K562 (cell line): ENCODE results near the gene TMEM151A. TPM values are rescaled to one million over a fixed set of nuclear protein-coding genes. Genes with fewer than 3 reads are reported as not detected.

Experiments used
- ATAC-seq: fragments of 200-7000 bp; cut with Tn5 transposase; 3 replicates; pipeline ENCODE4 v1.9.1; 2020; ENCODE audit warnings: moderate library complexity
- BruUV-seq: library from RNA; stranded (reverse); fragments of 400-500 nt; replicated peaks from 2 replicates; lab custom pipeline; 2021; lab: Mats Ljungman, UMichigan
- CTCF ChIA-PET: fragments of 300-600 bp; formaldehyde crosslinking; extraction: SDS; loops from one replicate; lab custom pipeline; 2021; ENCODE audit warnings: low intra/inter-chr PET ratio; lab: Yijun Ruan, JAX
- POLR2A ChIA-PET: fragments of 300-600, 350-650 bp; sonication (Branson Sonifier 250); formaldehyde crosslinking; extraction: SDS; loops from one replicate; lab custom pipeline; 2021; ENCODE audit warnings: antibody characterized with exemption, inconsistent platforms; lab: Yijun Ruan, JAX
- DNase-seq, 4 experiments: peaks; one replicate each; pipeline versions ENCODE4 v3.0.0 to v3.0.0-alpha.2; 2011 to 2018; ENCODE audit warnings: low spot score in 3 of 4, mixed read lengths in 3 of 4; ENCODE audit errors: extremely low read depth in 1 of 4
- FAIRE-seq: peaks from 2 replicates; lab custom pipeline; 2011; peaks lifted over from hg19 to GRCh38; lab: Jason Lieb, UNC
- H2AFZ ChIP-seq: 2 replicates; pipeline ENCODE4 v1.6.0; 2011; ENCODE audit warnings: low read depth, low read length, control low read depth, inconsistent platforms
- H3K27ac ChIP-seq: fragments of 200-600 bp; 3 replicates; pipeline ENCODE4 v1.8.0; 2011; ENCODE audit warnings: low read depth, mild to moderate bottlenecking, control low read depth, inconsistent platforms, low read length, moderate library complexity, mixed read lengths; ENCODE audit errors: extremely low read depth
- H3K27me3 ChIP-seq, 2 experiments: fragments of 300-600 bp in 1 of 2; 2 replicates in 1 of 2; 3 replicates in 1 of 2; pipeline versions ENCODE4 v1.6.0 to v1.8.0; 2011; ENCODE audit warnings: inconsistent platforms in 2 of 2, low read length in 2 of 2, mild to moderate bottlenecking in 1 of 2, mixed read lengths in 1 of 2, moderate library complexity in 1 of 2; ENCODE audit not compliant: control insufficient read depth in 2 of 2, insufficient read depth in 2 of 2
- H3K36me3 ChIP-seq: fragments of 300-600 bp; 3 replicates; pipeline ENCODE4 v1.8.0; 2011; ENCODE audit warnings: mild to moderate bottlenecking, low read length, inconsistent platforms; ENCODE audit not compliant: control insufficient read depth, insufficient read depth
- H3K4me1 ChIP-seq, 2 experiments: fragments of 200-600 bp in 1 of 2; replicated peaks in 1 of 2; 2 replicates in 1 of 2; 3 replicates in 1 of 2; pipeline versions ENCODE4 v1.5.1 to v1.8.0; 2011; ENCODE audit warnings: inconsistent platforms in 2 of 2, low read length in 2 of 2, mild to moderate bottlenecking in 1 of 2, mixed read lengths in 1 of 2, moderate library complexity in 1 of 2; ENCODE audit not compliant: control insufficient read depth in 2 of 2, insufficient read depth in 2 of 2
- H3K4me2 ChIP-seq: 2 replicates; pipeline ENCODE4 v1.6.1; 2011; ENCODE audit warnings: low read length, control low read depth, inconsistent platforms, mixed read lengths; ENCODE audit not compliant: insufficient read depth
- H3K4me3 ChIP-seq: fragments of 200-600 bp; sonication (generic), shearing (Covaris generic); 2 replicates; pipeline ENCODE4 v1.5.1; 2016; ENCODE audit warnings: control low read depth, inconsistent platforms
- H3K79me2 ChIP-seq: fragments of 200-600 bp; 3 replicates; pipeline ENCODE4 v1.8.0; 2011; ENCODE audit warnings: low read length, inconsistent platforms; ENCODE audit not compliant: control insufficient read depth, insufficient read depth
- H3K9ac ChIP-seq, 2 experiments: 2 replicates each; pipeline versions ENCODE4 v1.6.0 to v1.6.1; 2011; ENCODE audit warnings: low read depth in 2 of 2, low read length in 2 of 2, control low read depth in 1 of 2, inconsistent platforms in 1 of 2, mild to moderate bottlenecking in 1 of 2, mixed read lengths in 1 of 2; ENCODE audit not compliant: insufficient read depth in 1 of 2
- H3K9me1 ChIP-seq: one replicate; pipeline ENCODE4 v1.6.0; 2011; ENCODE audit warnings: inconsistent platforms, mild to moderate bottlenecking, low read length, moderate library complexity; ENCODE audit not compliant: control insufficient read depth, insufficient read depth
- H3K9me3 ChIP-seq: replicated peaks from 2 replicates; pipeline ENCODE4 v1.5.1; 2011; ENCODE audit warnings: low read depth, low read length, inconsistent platforms; ENCODE audit not compliant: control insufficient read depth, insufficient read depth
- H4K20me1 ChIP-seq: replicated peaks from 2 replicates; pipeline ENCODE4 v1.6.1; 2011; ENCODE audit warnings: low read length, inconsistent platforms, mixed read lengths; ENCODE audit not compliant: control insufficient read depth, insufficient read depth
- ATF7 ChIP-seq: fragments of 450-650 bp; IDR thresholded peaks from 2 replicates; pipeline ENCODE4 v1.7.1; 2014; ENCODE audit warnings: mild to moderate bottlenecking, moderate library complexity
- CBX1 ChIP-seq: sonication (generic); IDR thresholded peaks from 2 replicates; pipeline ENCODE4 v1.6.1; 2016; ENCODE audit warnings: antibody characterized with exemption, low read depth, mild to moderate bottlenecking
- KLF16 ChIP-seq: IDR thresholded peaks from 2 replicates; pipeline ENCODE4 v1.6.1; 2016; ENCODE audit warnings: antibody characterized with exemption
- MCM2 ChIP-seq: fragments of 450-650 bp; IDR thresholded peaks from 2 replicates; pipeline ENCODE4 v1.6.1; 2017; ENCODE audit warnings: low read depth, mild to moderate bottlenecking
- MECOM ChIP-seq: fragments of 250-450 bp; sonication (Bioruptor Pico); IDR thresholded peaks from 2 replicates; pipeline ENCODE4 v1.8.0; 2022; ENCODE audit warnings: inconsistent platforms
- TAF1 ChIP-seq: IDR thresholded peaks from 2 replicates; pipeline ENCODE4 v1.6.1; 2011; ENCODE audit warnings: mild to moderate bottlenecking, low read length, moderate library complexity; ENCODE audit not compliant: insufficient read depth, control insufficient read depth, severe bottlenecking; ENCODE audit errors: extremely low read depth
- ZNF12 ChIP-seq: sonication (generic); formaldehyde crosslinking; IDR thresholded peaks from 2 replicates; pipeline ENCODE4 v1.4.0; 2020; ENCODE audit warnings: mild to moderate bottlenecking, missing genetic modification reagents
- WGBS: fragments of 100-300 bp; shearing (Covaris generic); methylation state at CpG from one replicate; pipeline ENCODE4 v1.1.6; 2016; ENCODE audit warnings: low coverage, mixed read lengths; ENCODE audit not compliant: insufficient coverage; ENCODE audit errors: missing lambda C conversion rate; 5-methylcytosine and 5-hydroxymethylcytosine counted together
- in situ Hi-C: fragments of 300-500 bp; cut with MboI; formaldehyde crosslinking; loops from 4 replicates; pipeline ENCODE4 v1.15.0; 2018; ENCODE audit warnings: inconsistent platforms, mixed read lengths
- intact Hi-C: fragments of 100-400 bp; cut with micrococcal nuclease; formaldehyde crosslinking; loops from 2 replicates; pipeline ENCODE4 v1.14.2; 2022
- polyA plus RNA-seq, 8 experiments: library from polyadenylated mRNA; depleted of rRNA in 4 of 8; stranded (reverse) in 5 of 8; unstranded in 3 of 8; fragments of >200 nt; fragmentation: Nextera tagmentation in 2 of 8; fragmentation: Illumina TruSeq in 1 of 8; extraction: Ambion mirVana in 2 of 8; extraction: Trizol in 1 of 8; gene quantifications; 2 replicates each; pipeline versions ENCODE4 v1.2.1 to v1.2.3, GENCODE V29; 2011 to 2014; ENCODE audit warnings: inconsistent platforms in 1 of 8, missing spikeins in 1 of 8
- total RNA-seq, 7 experiments: library from RNA; depleted of rRNA in 6 of 7; stranded (reverse); fragments of >200 nt in 6 of 7; fragmentation: Illumina TruSeq in 2 of 7; extraction: Trizol in 2 of 7; gene quantifications; 2 replicates each; pipeline versions ENCODE4 v1.2.1 to v1.2.3, GENCODE V29; 2011 to 2021; ENCODE audit warnings: low replicate concordance in 1 of 7
- TF ChIP-seq, protein P1 (sequence below), 2 experiments: fragments of 450-650 bp; IDR thresholded peaks; 2 replicates each; pipeline ENCODE4 v1.6.1; 2018; ENCODE audit warnings: mild to moderate bottlenecking in 2 of 2, low read depth in 1 of 2; ENCODE audit not compliant: partially characterized antibody in 2 of 2
- TF ChIP-seq, protein P2 (sequence below): fragments of 250-450 bp; sonication (Bioruptor Pico); IDR thresholded peaks from 2 replicates; pipeline ENCODE4 v1.8.0; 2021; ENCODE audit warnings: mild to moderate bottlenecking, moderate library complexity

Gene TMEM151A
- total and polyA plus RNA-seq, 9 of the 15 experiments (the other 6 are each of a cell fraction or from before 2014, with no cell fraction given), result not detected

DNA sequence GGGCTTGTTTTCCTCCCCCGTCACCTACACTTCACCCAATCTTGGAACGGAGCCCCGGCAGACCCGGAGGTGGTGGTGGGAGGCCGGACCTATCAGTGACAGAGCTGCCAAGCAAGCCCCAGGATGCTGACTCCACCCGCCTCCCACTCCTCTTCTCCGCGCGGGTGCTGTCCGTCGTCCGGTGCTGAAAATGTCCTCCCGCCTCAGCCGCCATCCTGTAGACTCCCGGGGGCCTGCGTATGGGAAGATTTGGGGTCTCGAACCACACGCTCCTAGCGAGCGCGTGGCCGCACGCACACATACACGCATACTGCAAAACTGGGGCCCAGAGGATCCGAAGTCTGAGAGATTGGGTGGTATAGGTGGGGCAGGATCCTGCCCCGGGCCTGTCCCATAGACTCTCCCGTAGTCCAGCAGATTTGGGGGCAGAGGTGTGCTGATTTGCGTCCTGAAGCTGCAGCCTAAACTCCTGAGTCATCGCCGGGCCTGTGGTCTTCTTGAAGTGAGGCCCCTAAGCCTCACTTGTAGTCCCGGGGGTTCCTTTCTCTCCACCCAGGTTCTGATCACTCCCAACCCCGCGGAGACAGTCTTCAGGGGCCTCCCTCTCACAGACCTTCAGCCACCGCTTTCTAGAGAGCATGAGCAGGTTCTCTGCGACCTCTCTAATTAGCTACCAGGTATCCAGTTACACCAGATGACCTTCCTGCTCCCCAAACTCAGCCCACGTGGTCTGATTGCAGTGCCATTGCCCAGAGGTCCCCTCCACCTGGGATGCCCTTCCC lies 2.0 kb upstream of the TMEM151A start (continued):
- TF ChIP-seq, protein P1, sequence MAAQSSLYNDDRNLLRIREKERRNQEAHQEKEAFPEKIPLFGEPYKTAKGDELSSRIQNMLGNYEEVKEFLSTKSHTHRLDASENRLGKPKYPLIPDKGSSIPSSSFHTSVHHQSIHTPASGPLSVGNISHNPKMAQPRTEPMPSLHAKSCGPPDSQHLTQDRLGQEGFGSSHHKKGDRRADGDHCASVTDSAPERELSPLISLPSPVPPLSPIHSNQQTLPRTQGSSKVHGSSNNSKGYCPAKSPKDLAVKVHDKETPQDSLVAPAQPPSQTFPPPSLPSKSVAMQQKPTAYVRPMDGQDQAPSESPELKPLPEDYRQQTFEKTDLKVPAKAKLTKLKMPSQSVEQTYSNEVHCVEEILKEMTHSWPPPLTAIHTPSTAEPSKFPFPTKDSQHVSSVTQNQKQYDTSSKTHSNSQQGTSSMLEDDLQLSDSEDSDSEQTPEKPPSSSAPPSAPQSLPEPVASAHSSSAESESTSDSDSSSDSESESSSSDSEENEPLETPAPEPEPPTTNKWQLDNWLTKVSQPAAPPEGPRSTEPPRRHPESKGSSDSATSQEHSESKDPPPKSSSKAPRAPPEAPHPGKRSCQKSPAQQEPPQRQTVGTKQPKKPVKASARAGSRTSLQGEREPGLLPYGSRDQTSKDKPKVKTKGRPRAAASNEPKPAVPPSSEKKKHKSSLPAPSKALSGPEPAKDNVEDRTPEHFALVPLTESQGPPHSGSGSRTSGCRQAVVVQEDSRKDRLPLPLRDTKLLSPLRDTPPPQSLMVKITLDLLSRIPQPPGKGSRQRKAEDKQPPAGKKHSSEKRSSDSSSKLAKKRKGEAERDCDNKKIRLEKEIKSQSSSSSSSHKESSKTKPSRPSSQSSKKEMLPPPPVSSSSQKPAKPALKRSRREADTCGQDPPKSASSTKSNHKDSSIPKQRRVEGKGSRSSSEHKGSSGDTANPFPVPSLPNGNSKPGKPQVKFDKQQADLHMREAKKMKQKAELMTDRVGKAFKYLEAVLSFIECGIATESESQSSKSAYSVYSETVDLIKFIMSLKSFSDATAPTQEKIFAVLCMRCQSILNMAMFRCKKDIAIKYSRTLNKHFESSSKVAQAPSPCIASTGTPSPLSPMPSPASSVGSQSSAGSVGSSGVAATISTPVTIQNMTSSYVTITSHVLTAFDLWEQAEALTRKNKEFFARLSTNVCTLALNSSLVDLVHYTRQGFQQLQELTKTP (IDR thresholded peaks at IDR 0.05; ENCODE audit: low read depth in 1 of 2, partially characterized antibody in 2 of 2), result peak in 1 of 2 experiments; percentile 99
- TF ChIP-seq MECOM (peak; percentile 69; the same call in 1 of the 2 replicates), MCM2 (no peak), TAF1 (no peak)

DNA sequence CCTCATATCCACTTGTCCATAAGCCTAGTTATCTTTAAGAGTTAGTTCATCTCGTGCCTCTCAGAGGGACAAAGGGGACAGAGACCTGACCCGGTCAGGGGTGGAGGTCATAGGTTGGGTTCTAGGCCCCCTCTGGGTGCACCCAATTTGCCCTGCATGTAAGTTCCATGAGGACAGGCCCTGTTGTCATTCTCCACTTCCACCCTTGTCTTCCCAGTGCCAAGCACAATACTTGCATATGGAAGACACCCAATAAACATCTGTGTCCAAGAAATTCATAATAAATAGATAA lies 1.4 kb upstream of the TMEM151A start:
- Histone ChIP-seq H2AFZ (no peak overlapping the region), H3K79me2 (peaks cover 24% of the 10 kb centered on the region), H3K36me3 (peaks cover 22% of the 10 kb centered on the region; the same call in 2 of the 3 replicates), H3K27ac (no peak overlapping the region), H3K9me3 (no peaks in the 10 kb centered on the region), H3K4me2 (peak overlapping the region; percentile 100), H3K4me1 (peaks cover 19 to 58% of the 10 kb centered on the region in 2 experiments), H3K9me1 (no peaks in the 10 kb centered on the region), H3K27me3 (no peaks in the 10 kb centered on the region), H3K9ac (peak overlapping the region in 1 of 2 experiments; percentile 93; a peak in 1 of 4 replicates), H3K4me3 (peak overlapping the region; percentile 84; the same call in 1 of the 2 replicates), H4K20me1 (0 out of 2 replicates have a peak, but pooled peaks cover 8% of the 10 kb centered on the region)
- intact Hi-C loops (no loop called here), in situ Hi-C loops (no loop called here)
- WGBS, result 17% methylated on average over 2 of the region's 2 CpGs
- POLR2A ChIA-PET, result interaction anchor here (0.6 to 1.7 kb wide), 3 partner anchors 8 to 23 kb away, joined by 3 to 16 read pairs (median 4); no protein-coding TSS in a partner anchor
- no TSS peak for BruUV-seq
- no peak for ATAC-seq
- no peak for TF ChIP-seq CBX1
- TF ChIP-seq, protein P2, sequence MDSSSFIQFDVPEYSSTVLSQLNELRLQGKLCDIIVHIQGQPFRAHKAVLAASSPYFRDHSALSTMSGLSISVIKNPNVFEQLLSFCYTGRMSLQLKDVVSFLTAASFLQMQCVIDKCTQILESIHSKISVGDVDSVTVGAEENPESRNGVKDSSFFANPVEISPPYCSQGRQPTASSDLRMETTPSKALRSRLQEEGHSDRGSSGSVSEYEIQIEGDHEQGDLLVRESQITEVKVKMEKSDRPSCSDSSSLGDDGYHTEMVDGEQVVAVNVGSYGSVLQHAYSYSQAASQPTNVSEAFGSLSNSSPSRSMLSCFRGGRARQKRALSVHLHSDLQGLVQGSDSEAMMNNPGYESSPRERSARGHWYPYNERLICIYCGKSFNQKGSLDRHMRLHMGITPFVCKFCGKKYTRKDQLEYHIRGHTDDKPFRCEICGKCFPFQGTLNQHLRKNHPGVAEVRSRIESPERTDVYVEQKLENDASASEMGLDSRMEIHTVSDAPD (CRISPR knock-in tag), result no peak
- no peak for TF ChIP-seq KLF16
- TF ChIP-seq ATF7, result no peak
- TF ChIP-seq ZNF12 (CRISPR knock-in tag), result no peak
- DNase-seq, result no peak
- no peak for FAIRE-seq
- CTCF ChIA-PET, result interaction anchor here (0.5 kb wide), 1 partner anchor 389 kb away, joined by 4 read pairs; no protein-coding TSS in a partner anchor
